Pancreas (tissue), 8 donors: ENCODE data around the gene NBPF1. TPM values are rescaled to one million over a fixed set of nuclear protein-coding genes. Genes with fewer than 3 reads are reported as not detected.

Experiments
- polyA plus RNA-seq, 2 donors: library from polyadenylated mRNA; stranded (reverse); fragments of 200-250 nt; gene quantifications; one replicate each; pipeline ENCODE4 v1.2.3, GENCODE V29; 2013
- total RNA-seq, 6 donors: library from RNA; stranded (reverse); fragmentation: NEBNext Ultra II Directional in 4 of 6; extraction: Animal tissue kit (Norgen Biotek cat#: 25700) in 4 of 6; gene quantifications; one replicate each; pipeline versions ENCODE4 v1.2.1 to v1.2.4, GENCODE V29; 2021 to 2023
- donor health status: healthy with polysubstance abuse.
- donor health status: DM: no; HTN: no; CAD: no; lungs with moderate emphysema.
- donor health status: DM: no; HTN: no; CAD: no.
- donor health status: Bipolar disorder and iron deficiency.
- donor health status: DM: yes; HTN: yes; CAD: no.
- donor health status: DM: no; HTN: no; CAD: no.
- donor health status: DM: no; HTN: no; CAD: no.
- donor health status: DM: yes; HTN: yes; CAD: no.

NBPF1 gene
- total and polyA plus RNA-seq, 8 donors: 4.0 to 32.2 (median 13.4) TPM

Other genes with a start within 250 kb of the NBPF1 start
- gene SZRD1, start 246.3 kb downstream of the NBPF1 start, total RNA-seq: 10 to 100 TPM; 24.9 to 53.5 (median 37.0) TPM
- 10 to 100 TPM; 25.7 to 37.1 TPM for gene SZRD1, start 246.3 kb downstream of the NBPF1 start, polyA plus RNA-seq
- under 1 TPM in 1 of 6 donors, not detected in 5; 0.90 TPM for gene SPATA21, start 176.1 kb downstream of the NBPF1 start, total RNA-seq
- under 1 TPM; 0.53 to 0.77 TPM for gene SPATA21, start 176.1 kb downstream of the NBPF1 start, polyA plus RNA-seq
- gene NECAP2, start 172.8 kb downstream of the NBPF1 start, total RNA-seq: 10 to 100 TPM; 11.9 to 37.8 (median 14.1) TPM
- gene NECAP2, start 172.8 kb downstream of the NBPF1 start, polyA plus RNA-seq: 10 to 100 TPM; 18.5 to 20.0 TPM
- gene RNU1-1, start 99.3 kb downstream of the NBPF1 start, total RNA-seq: 1,000 to 10,000 TPM in 4 of 6 donors, 100 to 1,000 TPM in 2; 687 to 5,169 (median 2,340) TPM
- not detected for gene RNU1-1, start 99.3 kb downstream of the NBPF1 start, polyA plus RNA-seq
- 1,000 to 10,000 TPM in 4 of 6 donors, 100 to 1,000 TPM in 2; 687 to 5,169 (median 2,340) TPM for gene RNU1-3, start 53.4 kb upstream of the NBPF1 start, total RNA-seq
- gene RNU1-3, start 53.4 kb upstream of the NBPF1 start, polyA plus RNA-seq: not detected
- gene RNU1-4, start 127.0 kb upstream of the NBPF1 start, total RNA-seq: 1,000 to 10,000 TPM in 4 of 6 donors, 100 to 1,000 TPM in 2; 687 to 5,169 (median 2,340) TPM
- gene RNU1-4, start 127.0 kb upstream of the NBPF1 start, polyA plus RNA-seq: not detected